Smooth muscle cell (in vitro differentiated cells): ENCODE results near the gene ATF6B. TPM values are rescaled to one million over a fixed set of nuclear protein-coding genes. Genes with fewer than 3 reads are reported as not detected.

ENCODE experiments used
- DNase-seq: peaks from one replicate; lab custom pipeline; 2025; ENCODE audit not compliant: unreplicated experiment; lab: John Stamatoyannopoulos, UW
- H2AFZ ChIP-seq: fragments of 200-600 bp; sonication (generic); 2 replicates; pipeline ENCODE4 v1.6.0; 2016; ENCODE audit warnings: antibody characterized with exemption, low read depth, mild to moderate bottlenecking
- H3F3A ChIP-seq: fragments of 200-600 bp; sonication (generic); 2 replicates; pipeline ENCODE4 v1.6.0; 2017; ENCODE audit warnings: antibody characterized with exemption, low read depth
- H3K27ac ChIP-seq: fragments of 200-600 bp; sonication (generic); 2 replicates; pipeline ENCODE4 v1.5.1; 2016; ENCODE audit warnings: low read depth, mild to moderate bottlenecking
- H3K27me3 ChIP-seq: fragments of 200-600 bp; sonication (generic); 2 replicates; pipeline ENCODE4 v1.6.1; 2016; ENCODE audit warnings: low read depth, mild to moderate bottlenecking
- H3K36me3 ChIP-seq: fragments of 200-600 bp; sonication (generic); 2 replicates; pipeline ENCODE4 v1.5.1; 2016; ENCODE audit warnings: low read depth
- H3K4me1 ChIP-seq: fragments of 200-600 bp; sonication (generic); 2 replicates; pipeline ENCODE4 v1.5.1; 2016; ENCODE audit warnings: low read depth
- H3K4me2 ChIP-seq: fragments of 200-600 bp; sonication (generic); 2 replicates; pipeline ENCODE4 v1.6.0; 2016; ENCODE audit warnings: mild to moderate bottlenecking
- H3K4me3 ChIP-seq: fragments of 200-600 bp; sonication (generic); 2 replicates; pipeline ENCODE4 v1.5.1; 2016; ENCODE audit warnings: mild to moderate bottlenecking
- H3K79me2 ChIP-seq: fragments of 200-600 bp; sonication (generic); 2 replicates; pipeline ENCODE4 v1.6.0; 2016; ENCODE audit warnings: low read depth, mild to moderate bottlenecking
- H3K9ac ChIP-seq: fragments of 200-600 bp; sonication (generic); 2 replicates; pipeline ENCODE4 v1.6.0; 2016; ENCODE audit warnings: low read depth
- H3K9me3 ChIP-seq: fragments of 200-600 bp; sonication (generic); replicated peaks from 2 replicates; pipeline ENCODE4 v1.5.1; 2016; ENCODE audit warnings: low read depth
- H4K20me1 ChIP-seq: fragments of 200-600 bp; sonication (generic); 2 replicates; pipeline ENCODE4 v1.6.0; 2016; ENCODE audit warnings: low read depth
- WGBS: methylation state at CpG from one replicate; pipeline ENCODE4 v1.1.7; 2016; ENCODE audit warnings: low lambda C conversion rate; 5-methylcytosine and 5-hydroxymethylcytosine counted together
- polyA plus RNA-seq: library from polyadenylated mRNA; unstranded; fragments of >200 nt; fragmentation: Nextera tagmentation; extraction: Ambion mirVana; gene quantifications from 2 replicates; pipeline ENCODE4 v1.2.1, GENCODE V29; 2016
- total RNA-seq: library from RNA; depleted of rRNA; stranded (reverse); fragments of >200 nt; gene quantifications from 2 replicates; pipeline ENCODE4 v1.2.3, GENCODE V29; 2014
- TF ChIP-seq, protein P1 (sequence below): fragments of 200-600 bp; sonication (generic); IDR thresholded peaks from 2 replicates; pipeline ENCODE4 v1.5.1; 2017; ENCODE audit warnings: borderline replicate concordance, mild to moderate bottlenecking, antibody characterized with exemption; ENCODE audit not compliant: insufficient read depth, poor library complexity, severe bottlenecking

Gene ATF6B
- total and polyA plus RNA-seq, 2 experiments from 2014 or later, result 22.2 to 22.5 TPM

DNA sequence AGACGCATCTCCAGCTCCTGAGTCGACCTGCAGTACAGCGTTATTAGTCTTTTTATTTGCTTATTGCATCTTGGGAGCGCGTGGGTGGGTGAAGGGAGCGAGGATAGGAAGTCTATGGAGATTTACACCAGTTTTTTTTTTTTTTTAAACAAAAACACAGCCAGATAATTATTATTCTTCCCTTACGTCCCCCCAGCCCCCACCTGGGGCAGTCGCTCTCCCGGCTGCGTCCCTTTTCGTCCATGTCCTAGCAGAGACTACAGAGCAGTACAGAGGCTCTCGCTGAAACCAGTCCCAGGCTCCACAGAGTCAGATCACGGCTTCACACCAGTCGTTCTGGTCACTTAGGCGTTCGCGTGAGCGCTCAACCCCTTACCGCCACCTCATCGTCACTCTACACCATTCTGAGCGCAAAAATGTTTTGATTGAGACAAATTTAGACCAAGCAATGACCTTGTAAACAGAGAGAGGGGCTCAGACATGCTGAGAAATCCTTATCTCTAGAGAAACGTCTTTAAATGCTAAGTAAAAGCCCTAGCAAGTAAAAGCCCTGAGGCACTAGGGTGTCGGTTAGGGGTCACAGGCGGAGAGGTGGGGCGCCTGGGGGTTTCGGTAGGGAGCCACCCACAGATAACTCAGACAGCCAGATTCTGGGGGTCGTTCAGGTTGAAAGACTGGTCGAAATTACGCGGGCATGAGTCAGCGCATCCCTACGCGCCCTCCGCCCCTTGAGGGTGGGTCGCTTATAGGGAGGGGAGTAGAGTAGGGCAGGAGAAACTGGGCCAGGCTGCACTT lies 24.9 kb upstream of the ATF6B start:
- Histone ChIP-seq H3K4me1 (peaks cover 18% of the 10 kb centered on the region), H4K20me1 (no peaks in the 10 kb centered on the region), H3K4me2 (peak overlapping the region; percentile 90), H3F3A (no peaks in the 10 kb centered on the region), H3K27me3 (peaks cover 26% of the 10 kb centered on the region), H2AFZ (peak overlapping the region; percentile 20), H3K79me2 (peaks cover 10% of the 10 kb centered on the region), H3K36me3 (no peaks in the 10 kb centered on the region), H3K9ac (peak overlapping the region; percentile 87), H3K9me3 (no peaks in the 10 kb centered on the region), H3K4me3 (peak overlapping the region; percentile 85), H3K27ac (peak overlapping the region; percentile 91)
- peak; percentile 27 for DNase-seq
- TF ChIP-seq, protein P1, sequence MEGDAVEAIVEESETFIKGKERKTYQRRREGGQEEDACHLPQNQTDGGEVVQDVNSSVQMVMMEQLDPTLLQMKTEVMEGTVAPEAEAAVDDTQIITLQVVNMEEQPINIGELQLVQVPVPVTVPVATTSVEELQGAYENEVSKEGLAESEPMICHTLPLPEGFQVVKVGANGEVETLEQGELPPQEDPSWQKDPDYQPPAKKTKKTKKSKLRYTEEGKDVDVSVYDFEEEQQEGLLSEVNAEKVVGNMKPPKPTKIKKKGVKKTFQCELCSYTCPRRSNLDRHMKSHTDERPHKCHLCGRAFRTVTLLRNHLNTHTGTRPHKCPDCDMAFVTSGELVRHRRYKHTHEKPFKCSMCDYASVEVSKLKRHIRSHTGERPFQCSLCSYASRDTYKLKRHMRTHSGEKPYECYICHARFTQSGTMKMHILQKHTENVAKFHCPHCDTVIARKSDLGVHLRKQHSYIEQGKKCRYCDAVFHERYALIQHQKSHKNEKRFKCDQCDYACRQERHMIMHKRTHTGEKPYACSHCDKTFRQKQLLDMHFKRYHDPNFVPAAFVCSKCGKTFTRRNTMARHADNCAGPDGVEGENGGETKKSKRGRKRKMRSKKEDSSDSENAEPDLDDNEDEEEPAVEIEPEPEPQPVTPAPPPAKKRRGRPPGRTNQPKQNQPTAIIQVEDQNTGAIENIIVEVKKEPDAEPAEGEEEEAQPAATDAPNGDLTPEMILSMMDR, result no peak
- WGBS, result 5% methylated on average over 35 of the region's 35 CpGs

DNA sequence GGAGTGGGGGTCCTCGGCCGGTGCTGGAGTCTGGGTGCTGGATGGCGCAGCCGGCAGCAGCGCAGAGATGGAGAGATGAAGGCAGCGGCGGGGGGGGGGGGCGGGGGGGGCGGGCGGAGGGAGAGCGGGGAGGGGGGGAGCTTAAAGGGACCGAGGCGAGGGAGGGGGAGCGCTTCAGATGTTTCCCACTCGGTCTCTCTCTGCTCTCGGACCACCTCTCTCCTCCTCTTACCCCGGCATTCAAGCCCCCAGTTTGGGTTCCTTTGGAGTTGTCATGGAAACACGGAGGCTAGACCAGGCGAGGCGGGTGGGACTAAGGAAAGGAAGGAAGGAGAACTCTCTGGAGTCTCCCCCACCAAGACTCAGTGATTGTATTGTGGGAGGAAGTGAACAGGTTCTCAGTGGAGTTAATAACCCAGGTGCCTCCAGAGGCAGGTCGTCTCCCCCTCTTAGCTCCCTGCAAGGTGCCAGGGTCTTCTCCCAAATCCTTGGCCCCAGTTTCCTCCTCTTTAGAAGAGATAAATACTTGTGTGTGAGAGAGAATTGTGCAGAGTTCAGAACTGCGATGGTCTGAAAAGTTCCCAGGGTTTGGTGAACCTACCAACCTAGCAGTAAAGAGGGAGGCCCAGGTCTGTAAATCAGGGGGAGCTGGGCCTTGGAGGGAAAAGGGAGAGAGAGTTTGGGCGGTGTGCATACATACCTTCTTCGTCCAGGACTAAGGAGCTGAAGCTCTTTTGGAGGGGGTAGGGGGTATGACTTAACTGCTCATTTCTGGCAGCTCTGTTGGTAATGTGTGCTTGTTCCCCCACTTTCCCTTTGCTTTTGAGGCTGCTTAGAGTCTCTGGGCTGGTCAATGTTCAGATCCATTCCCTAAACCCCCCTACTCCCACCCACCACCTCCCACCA lies 24.1 kb upstream of the ATF6B start, which contains the start of gene PRRT1:
Gene PRRT1, minus strand, starts transcription at position 77 of the 906 bp plus-strand sequence. CDS start 112 bp downstream, outside the sequence.
- no peak for DNase-seq
- H3K4me3 ChIP-seq, result peak within 1 kb of the TSS; percentile 85
- WGBS, result 10% methylated on average over 13 of the region's 24 CpGs
- H3K9ac ChIP-seq, result peak within 1 kb of the TSS; percentile 87
- H3K79me2 ChIP-seq, result peaks cover 10% of the 10 kb centered on the region
- H3F3A ChIP-seq, result no peaks in the 10 kb centered on the region
- H4K20me1 ChIP-seq, result no peaks in the 10 kb centered on the region
- H3K9me3 ChIP-seq, result no peaks in the 10 kb centered on the region
- H3K27ac ChIP-seq, result peak within 1 kb of the TSS; percentile 91
- TF ChIP-seq, protein P1, result no peak
- peak within 1 kb of the TSS; percentile 20 for H2AFZ ChIP-seq
- no peaks in the 10 kb centered on the region for H3K36me3 ChIP-seq
- peak within 1 kb of the TSS; percentile 90 for H3K4me2 ChIP-seq
- H3K4me1 ChIP-seq, result peaks cover 18% of the 10 kb centered on the region
- H3K27me3 ChIP-seq, result peaks cover 26% of the 10 kb centered on the region

DNA sequence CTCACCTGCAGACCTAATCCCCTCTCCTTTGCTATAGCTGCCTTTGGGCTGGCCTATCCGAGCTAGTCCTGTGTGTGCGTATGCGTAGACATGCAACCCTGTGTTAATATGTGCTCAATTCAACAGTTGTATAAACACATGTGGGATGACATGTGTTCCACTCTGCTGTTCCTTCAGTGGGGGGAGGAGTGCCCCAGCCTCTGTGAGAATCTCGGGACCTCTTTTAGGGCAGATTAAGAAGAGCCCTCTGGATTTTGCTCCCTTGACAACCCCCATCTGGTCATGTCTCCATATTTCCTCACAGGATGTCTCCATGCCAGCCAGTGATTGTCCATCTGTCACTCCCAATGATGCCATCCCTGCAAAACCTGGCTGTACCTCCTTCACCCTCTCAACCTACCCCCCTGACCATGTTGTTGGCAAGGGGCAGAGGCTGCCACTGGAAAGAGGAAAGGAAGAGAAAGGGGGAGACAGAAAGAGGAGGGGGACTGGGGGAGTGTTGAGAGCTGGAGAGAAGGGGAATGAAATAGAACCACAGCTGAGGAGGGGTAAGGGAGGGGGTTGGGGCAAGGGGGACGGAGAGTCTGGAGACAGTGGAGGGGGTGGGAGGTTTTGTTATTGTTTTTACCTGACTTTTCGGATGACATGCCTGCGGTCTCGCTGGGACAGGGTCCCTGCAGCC lies 23.3 kb upstream of the ATF6B start:
- DNase-seq, result no peak
- H3K27me3 ChIP-seq, result peaks cover 26% of the 10 kb centered on the region
- peak overlapping the region; percentile 85 for H3K4me3 ChIP-seq
- peaks cover 10% of the 10 kb centered on the region for H3K79me2 ChIP-seq
- H2AFZ ChIP-seq, result no peak overlapping the region
- H3K36me3 ChIP-seq, result no peaks in the 10 kb centered on the region
- H3F3A ChIP-seq, result no peaks in the 10 kb centered on the region
- TF ChIP-seq, protein P1, result no peak
- H3K27ac ChIP-seq, result no peak overlapping the region
- 46% methylated on average over 5 of the region's 8 CpGs for WGBS
- H3K9me3 ChIP-seq, result no peaks in the 10 kb centered on the region
- no peaks in the 10 kb centered on the region for H4K20me1 ChIP-seq
- H3K9ac ChIP-seq, result no peak overlapping the region
- H3K4me1 ChIP-seq, result peaks cover 18% of the 10 kb centered on the region
- peak overlapping the region; percentile 90 for H3K4me2 ChIP-seq
